HUES64 (cell line): ENCODE measurements around the gene STKLD1.

Experiments used
- H3K27ac ChIP-seq: 2 replicates; pipeline ENCODE4 v1.7.0; 2013; ENCODE audit warnings: low read depth, low read length, inconsistent platforms
- H3K27me3 ChIP-seq: 2 replicates; pipeline ENCODE4 v1.6.1; 2013; ENCODE audit warnings: mild to moderate bottlenecking, low read length; ENCODE audit not compliant: insufficient read depth
- H3K36me3 ChIP-seq: 2 replicates; pipeline ENCODE4 v1.6.1; 2013; ENCODE audit warnings: mild to moderate bottlenecking, low read length; ENCODE audit not compliant: insufficient read depth
- H3K4me1 ChIP-seq: 2 replicates; pipeline ENCODE4 v1.6.1; 2013; ENCODE audit warnings: mild to moderate bottlenecking, low read length, moderate library complexity; ENCODE audit not compliant: insufficient read depth
- H3K4me3 ChIP-seq: 2 replicates; pipeline ENCODE4 v1.5.1; 2013; ENCODE audit warnings: mild to moderate bottlenecking, low read length, moderate library complexity
- H3K9ac ChIP-seq: 2 replicates; pipeline ENCODE4 v1.6.1; 2013; ENCODE audit warnings: mild to moderate bottlenecking, low read depth, low read length
- H3K9me3 ChIP-seq: 2 replicates; pipeline ENCODE4 v1.6.1; 2013; ENCODE audit warnings: low read depth, low read length; ENCODE audit not compliant: insufficient read depth
- WGBS: fragments of 150-250, 120-280 bp; methylation state at CpG from one replicate; pipeline ENCODE4 v1.1.7; 2013; ENCODE audit warnings: missing lambda C conversion rate; 5-methylcytosine and 5-hydroxymethylcytosine counted together

STKLD1 gene

DNA sequence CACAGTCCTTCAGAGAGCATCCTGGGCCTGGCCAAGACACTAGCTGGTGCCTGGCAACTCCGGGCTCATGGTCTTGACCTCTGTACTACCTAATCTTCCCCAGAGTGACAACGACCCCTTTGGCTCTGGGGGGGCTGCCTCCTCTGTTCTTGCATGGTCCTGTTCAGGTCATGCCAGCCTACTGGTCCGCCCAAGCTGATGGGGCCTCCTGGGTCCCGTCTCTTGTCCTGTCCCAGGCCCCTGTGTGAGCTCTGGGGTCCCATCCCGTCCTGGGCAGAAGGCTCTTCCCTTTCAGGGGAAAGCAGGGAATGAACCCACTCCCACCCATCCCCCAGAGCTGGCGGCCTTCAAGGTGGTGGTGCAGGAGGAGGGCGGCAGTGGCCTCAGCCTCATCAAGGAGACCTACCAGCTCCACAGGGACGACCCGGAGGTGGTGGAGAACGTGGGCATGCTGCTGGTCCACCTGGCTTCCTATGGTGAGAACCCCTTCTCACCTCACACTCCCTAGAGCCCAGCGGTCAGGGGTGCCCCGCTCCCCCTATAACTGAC lies 28.4 kb downstream of the STKLD1 start:
- H3K27me3 ChIP-seq, result no peaks in the 10 kb centered on the region
- no peak overlapping the region for H3K4me3 ChIP-seq
- H3K36me3 ChIP-seq, result peaks cover 45% of the 10 kb centered on the region
- no peaks in the 10 kb centered on the region for H3K9me3 ChIP-seq
- no peak overlapping the region for H3K9ac ChIP-seq
- H3K27ac ChIP-seq, result no peak overlapping the region
- 92% methylated on average over 12 of the region's 12 CpGs for WGBS
- no peaks in the 10 kb centered on the region for H3K4me1 ChIP-seq

DNA sequence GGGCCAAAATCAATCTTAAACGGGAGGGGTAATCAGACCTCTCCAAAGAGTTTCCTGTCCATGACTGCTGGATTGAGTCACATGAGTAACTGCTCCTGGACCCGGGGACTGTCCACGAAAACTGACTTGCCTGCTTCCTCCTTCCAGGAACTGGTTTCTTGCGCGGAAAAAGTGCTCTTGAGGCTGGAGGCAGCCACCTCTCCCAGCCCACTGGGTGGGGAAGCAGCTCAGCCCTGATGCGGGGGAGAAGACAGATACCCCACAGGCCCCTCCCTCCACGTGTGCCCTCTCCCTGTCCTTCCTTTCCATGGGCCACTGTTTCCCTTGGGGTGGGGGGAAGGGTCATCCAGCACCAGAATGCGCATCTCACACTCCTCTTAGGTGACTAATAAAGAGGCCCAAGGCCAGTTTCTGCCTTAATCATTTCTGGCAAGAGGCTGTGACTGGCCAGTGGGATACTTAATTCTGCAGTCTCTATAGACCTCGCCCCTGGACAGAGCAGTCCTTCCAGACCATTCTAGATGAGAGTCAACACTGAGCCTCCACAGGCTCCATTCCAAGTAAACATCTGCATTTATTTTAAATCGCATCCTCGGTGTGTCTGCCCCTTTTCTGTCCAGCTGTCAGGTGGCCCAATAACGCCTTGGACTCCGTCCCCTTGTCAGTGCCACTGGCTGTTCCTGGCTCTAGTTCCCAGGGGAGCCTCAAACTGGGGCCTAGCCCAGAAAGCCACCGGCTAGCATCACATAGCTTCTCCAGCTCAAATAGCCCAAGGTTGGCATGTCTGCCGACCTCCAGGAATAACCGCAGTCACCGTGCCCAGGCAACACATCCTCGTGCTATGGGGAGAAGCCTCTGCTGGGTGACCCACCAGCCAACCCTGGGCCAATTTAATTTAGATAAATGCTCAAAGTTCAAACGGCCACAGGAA lies 29.6 kb downstream of the STKLD1 start:
- no peak overlapping the region for H3K4me3 ChIP-seq
- no peaks in the 10 kb centered on the region for H3K9me3 ChIP-seq
- 89% methylated on average over 19 of the region's 19 CpGs for WGBS
- H3K9ac ChIP-seq, result no peak overlapping the region
- no peaks in the 10 kb centered on the region for H3K4me1 ChIP-seq
- H3K27ac ChIP-seq, result no peak overlapping the region
- H3K36me3 ChIP-seq, result peaks cover 58% of the 10 kb centered on the region
- H3K27me3 ChIP-seq, result no peaks in the 10 kb centered on the region

DNA sequence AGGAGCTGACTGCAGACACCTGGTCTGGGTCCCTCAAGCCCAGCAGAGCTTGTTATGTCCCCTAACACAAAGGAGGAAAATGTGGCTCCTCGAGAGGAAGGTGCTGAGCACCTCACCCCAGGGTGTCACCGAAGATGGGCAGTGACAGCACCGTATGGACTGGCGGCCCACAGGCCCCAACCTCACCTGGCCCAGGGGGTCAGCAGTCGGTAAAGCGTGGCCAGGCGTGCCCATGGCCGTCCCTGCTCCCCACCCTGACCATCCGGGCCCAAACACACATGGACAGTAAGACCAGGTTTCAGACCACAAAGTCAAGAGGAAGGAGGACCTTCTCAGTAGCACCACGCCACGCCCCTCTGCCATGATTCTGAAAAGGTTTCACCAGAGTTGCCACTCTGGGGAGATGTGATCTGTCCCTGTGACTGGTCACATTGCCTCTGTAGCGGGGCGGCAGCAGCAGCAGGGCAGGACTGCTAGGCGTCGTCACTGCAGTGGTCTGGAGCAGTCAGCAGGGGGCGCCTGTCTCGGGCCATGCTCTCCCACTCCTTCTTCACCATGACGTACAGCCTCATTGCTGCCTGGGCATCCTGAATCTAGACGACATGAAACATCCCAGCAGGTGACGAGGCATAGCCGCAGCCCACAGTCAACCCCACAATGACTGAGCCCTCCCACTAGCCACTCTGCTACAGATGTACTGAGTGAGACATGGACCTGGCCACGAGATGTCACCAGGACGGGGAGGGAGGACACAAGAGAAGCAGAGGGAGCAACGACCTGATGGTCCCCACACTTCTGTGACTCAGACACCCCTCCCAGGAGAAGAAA lies 30.5 kb downstream of the STKLD1 start:
- no peak overlapping the region for H3K9ac ChIP-seq
- no peaks in the 10 kb centered on the region for H3K4me1 ChIP-seq
- no peaks in the 10 kb centered on the region for H3K9me3 ChIP-seq
- peaks cover 66% of the 10 kb centered on the region for H3K36me3 ChIP-seq
- 67% methylated on average over 24 of the region's 24 CpGs for WGBS
- no peaks in the 10 kb centered on the region for H3K27me3 ChIP-seq
- H3K27ac ChIP-seq, result peak overlapping the region; percentile 12; the same call in 1 of the 2 replicates
- H3K4me3 ChIP-seq, result no peak overlapping the region

DNA sequence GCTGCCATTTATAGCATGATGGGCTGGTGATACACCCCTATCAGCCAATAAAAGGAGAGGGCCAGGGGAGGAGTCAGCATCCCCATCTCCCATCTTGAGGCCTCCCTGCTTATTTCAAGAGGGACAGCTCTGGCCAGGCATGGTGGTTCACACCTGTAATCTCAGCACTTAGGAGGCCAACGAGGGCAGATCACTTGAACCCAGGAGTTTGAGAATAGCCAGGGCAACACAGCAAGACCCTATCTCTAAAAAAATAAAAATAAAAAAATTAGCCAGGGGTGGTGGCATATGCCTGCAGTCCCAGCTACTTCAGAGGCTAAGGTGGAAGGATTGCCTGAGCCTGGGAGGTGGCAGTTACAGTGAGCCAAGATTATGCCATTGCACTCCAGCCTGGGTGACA lies 31.9 kb downstream of the STKLD1 start:
- WGBS, result 81% methylated on average over 1 of the region's 1 CpG
- no peaks in the 10 kb centered on the region for H3K9me3 ChIP-seq
- no peaks in the 10 kb centered on the region for H3K27me3 ChIP-seq
- no peak overlapping the region for H3K4me3 ChIP-seq
- no peak overlapping the region for H3K27ac ChIP-seq
- no peaks in the 10 kb centered on the region for H3K4me1 ChIP-seq
- peaks cover 78% of the 10 kb centered on the region for H3K36me3 ChIP-seq
- no peak overlapping the region for H3K9ac ChIP-seq

DNA sequence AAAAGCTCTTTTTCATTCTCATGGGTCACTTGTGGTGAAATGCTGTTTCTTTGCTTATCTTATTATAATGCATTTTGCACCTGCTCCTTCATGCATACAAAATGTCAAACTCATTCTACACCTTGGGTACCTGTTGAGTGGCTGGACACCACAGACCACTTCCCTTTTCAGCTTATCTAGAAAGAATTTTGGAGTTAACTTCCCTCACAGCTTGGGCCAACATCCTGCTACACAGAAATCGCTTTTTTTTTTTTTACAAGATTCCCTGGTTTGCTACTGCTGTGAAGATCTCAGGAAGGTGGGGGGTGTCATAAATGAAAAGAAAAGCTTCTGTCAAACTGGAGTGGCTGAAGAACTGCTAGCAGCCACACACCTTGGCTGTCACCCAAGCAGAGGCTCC lies 39.0 kb downstream of the STKLD1 start:
- no peaks in the 10 kb centered on the region for H3K27me3 ChIP-seq
- WGBS, result 89% methylated on average over 1 of the region's 1 CpG
- no peak overlapping the region for H3K27ac ChIP-seq
- H3K4me3 ChIP-seq, result no peak overlapping the region
- H3K9ac ChIP-seq, result no peak overlapping the region
- 0 out of 2 replicates have a peak, but pooled peaks cover 3% of the 10 kb centered on the region for H3K4me1 ChIP-seq
- H3K9me3 ChIP-seq, result no peaks in the 10 kb centered on the region
- H3K36me3 ChIP-seq, result peaks cover 57% of the 10 kb centered on the region

DNA sequence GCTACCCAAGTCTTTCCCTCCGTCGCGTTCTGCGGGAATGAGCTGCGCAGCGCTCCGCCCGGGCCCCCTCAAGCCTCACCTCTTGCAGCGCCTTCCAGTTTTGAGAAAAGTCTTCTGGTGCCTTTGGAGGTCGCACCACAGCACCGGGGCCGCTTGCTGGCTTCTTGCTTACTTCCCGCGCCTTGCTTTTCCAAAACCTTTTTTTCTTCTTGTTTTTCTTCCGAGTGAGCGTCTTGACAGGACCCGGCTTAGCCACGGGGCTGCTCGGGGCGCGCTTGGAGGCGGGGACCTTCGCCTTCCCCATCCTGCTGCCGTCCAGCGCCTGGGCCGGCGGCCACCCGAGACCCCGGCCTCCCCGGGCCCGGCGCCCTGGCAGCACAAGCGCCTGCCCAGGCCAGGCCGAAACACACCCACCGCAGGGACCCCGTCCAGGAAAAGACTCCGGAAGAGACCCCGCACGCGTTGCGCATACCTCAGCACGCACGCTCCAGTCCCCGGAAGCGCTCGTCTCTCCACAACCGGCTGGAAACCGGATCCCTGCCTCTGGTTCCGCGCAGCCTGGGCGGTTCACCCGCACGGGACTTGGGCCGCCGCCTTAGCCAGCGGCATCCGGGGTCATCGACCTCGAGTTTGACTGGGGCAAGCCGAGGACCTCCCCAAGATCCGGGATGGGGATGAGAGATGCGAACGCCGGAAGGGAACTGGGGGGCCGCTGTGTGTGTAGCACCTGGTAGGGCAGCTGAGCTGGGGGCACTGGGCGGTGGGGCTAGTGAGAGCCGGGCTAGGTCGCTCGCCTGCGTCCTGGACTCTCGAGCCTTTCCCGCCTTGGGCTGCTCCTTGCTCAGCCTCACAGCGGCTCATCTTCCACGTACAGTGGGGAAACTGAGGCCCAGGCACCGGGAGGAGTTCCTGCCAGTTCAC lies 41.6 kb downstream of the STKLD1 start, which contains the start of gene REXO4:
Gene REXO4, minus strand, starts transcription at position 470 of the 921 bp plus-strand sequence. Its CDS starts 166 bp downstream, at position 304.
- Histone ChIP-seq H3K4me1 (0 out of 2 replicates have a peak, but pooled peaks cover 3% of the 10 kb centered on the region), H3K9ac (peak within 1 kb of the TSS; percentile 77), H3K4me3 (peak within 1 kb of the TSS; percentile 98), H3K27ac (peak within 1 kb of the TSS; percentile 93; the same call in 1 of the 2 replicates), H3K36me3 (peaks cover 33% of the 10 kb centered on the region), H3K27me3 (no peaks in the 10 kb centered on the region), H3K9me3 (no peaks in the 10 kb centered on the region)
- WGBS, result under 1% methylated on average over 75 of the region's 75 CpGs

DNA sequence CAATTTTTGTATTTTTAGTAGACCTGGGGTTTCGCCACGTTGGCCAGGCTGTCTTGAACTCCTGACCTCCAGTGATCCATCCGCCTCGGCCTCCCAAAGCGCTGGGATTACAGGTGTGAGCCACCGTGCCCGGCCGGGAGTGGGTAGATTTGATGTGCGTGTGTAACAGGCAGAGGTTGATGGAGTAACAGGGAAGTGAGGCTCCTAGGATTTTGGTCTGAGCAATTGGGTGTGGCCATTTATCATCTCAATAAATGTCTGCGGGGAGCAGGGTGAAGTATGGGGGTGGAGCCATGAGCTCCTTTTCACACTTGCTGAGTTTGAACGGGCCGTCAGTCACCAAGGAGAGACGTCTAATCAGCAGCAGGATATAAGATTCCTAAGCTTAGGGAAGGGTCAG lies 42.8 kb downstream of the STKLD1 start:
- WGBS, result 53% methylated on average over 13 of the region's 13 CpGs
- 0 out of 2 replicates have a peak, but pooled peaks cover 3% of the 10 kb centered on the region for H3K4me1 ChIP-seq
- H3K9me3 ChIP-seq, result no peaks in the 10 kb centered on the region
- no peak overlapping the region for H3K27ac ChIP-seq
- H3K27me3 ChIP-seq, result no peaks in the 10 kb centered on the region
- H3K4me3 ChIP-seq, result peak overlapping the region; percentile 98
- no peak overlapping the region for H3K9ac ChIP-seq
- peaks cover 22% of the 10 kb centered on the region for H3K36me3 ChIP-seq

DNA sequence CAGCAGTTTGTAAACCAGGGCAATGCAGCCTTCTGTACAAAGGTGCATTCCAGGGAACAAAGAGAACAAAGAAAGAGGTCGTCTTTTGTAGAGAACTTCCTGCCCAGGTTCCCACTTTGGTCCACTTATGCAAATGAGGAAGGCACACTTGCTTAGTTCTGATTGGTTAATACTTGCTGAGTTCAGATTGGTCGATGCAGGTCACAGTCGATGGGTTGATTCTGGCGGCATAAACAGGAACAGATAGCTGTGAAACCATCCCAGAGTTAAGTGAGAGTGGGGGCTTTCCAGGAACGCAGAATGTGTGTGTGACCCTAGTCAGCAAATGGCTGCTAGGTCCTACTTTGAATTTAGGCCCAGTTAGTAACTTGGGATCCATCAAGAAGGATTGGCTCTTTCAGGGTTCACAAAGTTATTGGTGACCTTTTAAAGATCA lies 44.2 kb downstream of the STKLD1 start:
- H3K4me3 ChIP-seq, result no peak overlapping the region

DNA sequence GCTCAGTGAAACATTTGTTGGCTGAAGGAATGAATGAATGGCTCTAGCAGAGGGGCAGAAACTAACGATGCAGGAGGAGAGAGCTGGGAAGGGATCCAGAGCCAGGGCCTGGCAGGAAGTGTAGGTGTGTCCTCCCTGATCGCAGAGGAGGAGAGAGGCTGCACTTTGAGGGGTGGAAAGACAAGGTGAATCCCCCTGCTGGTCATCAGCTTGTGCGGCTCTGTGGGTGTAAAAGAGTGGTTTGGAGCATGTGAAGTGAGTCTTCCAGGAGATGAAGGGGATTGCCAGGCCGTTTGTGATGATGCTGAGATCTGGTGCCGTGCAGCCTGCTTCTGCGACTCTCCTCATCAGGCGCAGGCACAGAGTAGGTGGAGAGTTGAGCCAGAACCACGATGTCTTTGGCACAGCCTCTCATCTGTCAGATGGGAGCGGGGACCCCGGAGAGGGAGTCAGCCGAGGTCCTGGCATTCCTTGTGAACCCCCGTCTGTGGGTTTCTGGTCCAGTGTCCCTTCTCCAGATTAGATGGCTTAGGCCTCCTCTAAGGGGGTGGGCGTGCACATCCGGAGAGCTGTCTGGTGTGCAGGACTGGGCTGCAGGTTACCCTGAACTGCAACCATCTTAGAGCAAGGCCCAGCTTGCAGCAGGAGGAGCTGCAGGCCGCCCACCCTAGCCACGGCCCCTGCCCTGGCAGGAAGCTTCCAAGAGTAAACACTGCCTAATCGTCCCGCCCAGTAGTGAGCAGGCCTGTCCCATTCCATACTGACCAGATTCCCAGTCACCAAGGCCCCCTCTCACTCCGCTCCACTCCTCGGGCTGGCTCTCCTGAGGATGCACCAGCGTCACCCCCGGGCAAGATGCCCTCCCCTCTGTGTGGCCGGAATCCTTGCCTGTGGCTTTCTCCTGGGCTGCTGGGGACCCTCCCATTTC lies 45.7 kb downstream of the STKLD1 start, which contains the start of gene ADAMTS13:
Gene ADAMTS13, plus strand, starts transcription at position 753 of the 928 bp plus-strand sequence. Its CDS starts 77 bp downstream, at position 830.
- Histone ChIP-seq H3K27ac (no peak within 1 kb of the TSS), H3K9ac (no peak within 1 kb of the TSS), H3K9me3 (no peaks in the 10 kb centered on the region), H3K36me3 (0 out of 2 replicates have a peak, but pooled peaks cover 4% of the 10 kb centered on the region), H3K4me1 (0 out of 2 replicates have a peak, but pooled peaks cover 3% of the 10 kb centered on the region), H3K4me3 (no peak within 1 kb of the TSS), H3K27me3 (no peaks in the 10 kb centered on the region)
- 75% methylated on average over 23 of the region's 23 CpGs for WGBS

More for the DNA sequence above, 44.2 kb downstream of the STKLD1 start:
- 82% methylated on average over 5 of the region's 5 CpGs for WGBS
- no peaks in the 10 kb centered on the region for H3K27me3 ChIP-seq
- H3K9me3 ChIP-seq, result no peaks in the 10 kb centered on the region
- H3K4me1 ChIP-seq, result 0 out of 2 replicates have a peak, but pooled peaks cover 3% of the 10 kb centered on the region
- no peak overlapping the region for H3K27ac ChIP-seq
- H3K9ac ChIP-seq, result no peak overlapping the region
- H3K36me3 ChIP-seq, result peaks cover 8% of the 10 kb centered on the region; the same call in 1 of the 2 replicates
